NCI-H82 treated with DMSO at 0.1 percent for 48 hours (cell line): ENCODE measurements around the gene KDELR1.
"Not testable (repeated sequence)": the region's sequence is repeated elsewhere in the genome, so short reads cannot be mapped to it uniquely, and the experiment has no call there.

Experiments
- DNase-seq: peaks from one replicate; lab custom pipeline; 2025; ENCODE audit not compliant: unreplicated experiment; lab: John Stamatoyannopoulos, UW

Gene KDELR1

DNA sequence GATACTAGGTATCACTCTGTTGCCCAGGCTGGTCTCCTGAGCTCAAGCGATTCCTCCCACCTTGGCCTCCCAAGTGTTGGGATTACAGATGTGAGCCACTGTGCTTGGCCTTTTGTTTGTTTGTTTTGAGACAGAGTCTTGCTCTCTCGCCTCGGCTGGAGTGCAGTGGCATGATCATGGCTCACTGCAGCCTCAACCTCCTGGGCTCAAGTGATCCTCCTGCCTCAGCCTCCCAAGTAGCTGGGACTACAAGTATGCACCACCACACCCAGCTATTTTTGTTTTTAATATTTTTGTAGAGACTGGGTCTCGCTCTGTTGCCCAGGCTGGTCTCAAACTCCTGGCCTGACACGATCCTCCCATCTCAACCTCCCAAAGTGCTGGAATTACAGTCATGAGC, 19.6 kb downstream of the KDELR1 start:
- not testable (repeated sequence) for DNase-seq

GRCh38 chr19:48371367-48371766, 20.0 kb downstream of the KDELR1 start:
- no peak for DNase-seq

DNA sequence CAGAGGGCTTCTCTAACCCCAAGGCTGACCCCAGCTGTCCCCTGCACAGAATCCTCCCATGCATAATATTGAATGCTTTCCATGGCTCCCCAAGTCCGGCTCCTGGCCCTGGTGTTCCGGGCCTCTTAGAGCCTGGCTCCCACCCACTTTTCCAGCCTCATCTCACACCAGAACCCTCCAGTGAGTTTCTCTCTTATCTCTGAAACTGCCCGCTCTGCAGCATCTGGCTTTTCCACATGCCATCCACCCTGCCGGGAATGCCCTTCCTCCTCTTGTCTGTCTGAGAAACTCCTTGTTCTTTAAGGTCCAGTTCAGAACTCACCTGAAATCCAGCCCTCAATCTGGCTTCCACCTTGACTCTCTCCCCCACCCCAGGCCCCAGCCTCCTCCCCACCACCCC, 20.4 kb downstream of the KDELR1 start:
- no peak for DNase-seq

- DNase-seq: peak; percentile 91
Measured at GRCh38 chr19:48368936-48369335, 22.4 kb downstream of the KDELR1 start.

DNA sequence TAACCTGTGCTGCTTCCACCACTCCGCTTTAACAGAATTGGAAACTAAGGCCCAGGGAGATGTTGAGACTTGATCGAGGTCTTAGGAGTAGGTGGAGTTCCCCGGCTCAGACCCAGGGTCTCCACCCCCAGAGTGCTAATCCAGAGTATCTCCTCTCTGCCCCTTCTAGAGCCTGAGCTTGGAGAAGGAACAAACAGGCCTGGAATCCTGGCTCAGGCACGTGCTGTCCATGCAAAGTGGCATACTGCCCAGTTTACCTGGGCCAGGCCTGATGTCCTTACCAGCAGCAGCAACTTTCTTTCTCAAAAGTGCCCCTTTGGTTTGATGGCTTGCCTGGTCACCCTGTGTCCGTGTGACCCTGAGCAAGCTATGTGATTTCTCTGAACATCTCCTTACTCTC, 23.5 kb downstream of the KDELR1 start:
- no peak for DNase-seq

DNA sequence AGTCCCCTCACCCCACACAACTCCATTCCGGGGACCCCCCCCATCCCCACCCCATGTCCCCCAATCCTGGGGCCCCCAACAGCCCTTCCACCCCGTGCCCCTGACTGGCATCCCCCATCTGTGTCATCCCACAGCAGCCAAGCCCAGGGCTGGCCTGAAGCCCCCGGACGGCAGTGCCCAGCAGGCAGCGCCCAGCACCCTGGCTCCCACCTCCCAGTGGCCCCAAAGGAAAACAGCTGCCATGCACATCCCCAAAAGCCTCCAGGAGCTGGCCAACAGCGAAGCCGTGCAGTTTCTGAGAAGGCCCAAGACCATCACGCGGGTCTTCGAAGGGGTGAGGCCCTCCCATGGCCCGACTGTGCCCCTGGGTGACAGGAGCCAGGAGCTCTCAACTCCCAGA, 25.7 kb downstream of the KDELR1 start:
- DNase-seq: no peak

DNA sequence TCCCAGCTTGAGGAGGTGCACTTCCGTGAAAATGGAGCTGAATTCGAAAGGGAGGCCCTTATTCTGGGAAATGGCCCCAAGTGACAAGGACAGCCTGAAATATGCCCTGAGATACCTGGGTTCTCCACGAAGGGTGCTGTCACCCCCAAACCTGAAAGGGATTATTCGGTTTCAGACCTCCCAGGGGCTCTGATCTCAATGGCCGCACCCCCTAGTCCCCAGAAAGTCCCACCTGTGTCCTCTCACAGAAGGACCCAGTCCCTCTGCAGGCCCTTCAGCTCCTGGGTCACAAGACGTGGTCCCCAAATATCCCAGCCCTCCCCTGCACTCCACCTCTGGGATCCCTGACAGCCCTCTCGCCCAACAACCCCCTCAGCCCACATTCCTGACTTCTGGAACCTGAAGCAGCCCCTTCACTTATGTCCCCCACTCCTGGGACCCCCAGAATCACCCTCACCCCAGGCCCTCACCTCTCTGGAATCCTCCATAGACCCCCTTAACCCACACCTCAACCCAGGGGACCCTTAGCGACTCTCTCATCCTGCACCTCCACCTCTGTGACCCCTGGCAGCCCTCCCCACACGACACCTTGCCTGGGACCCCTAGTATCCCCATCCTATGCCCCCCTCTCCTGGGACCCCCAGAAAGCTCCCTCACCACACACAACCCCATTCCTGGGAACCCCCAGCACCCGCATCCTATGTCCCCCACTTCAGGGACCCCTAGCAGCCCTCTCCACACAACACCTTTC, 26.6 kb downstream of the KDELR1 start:
- DNase-seq: no peak

DNA sequence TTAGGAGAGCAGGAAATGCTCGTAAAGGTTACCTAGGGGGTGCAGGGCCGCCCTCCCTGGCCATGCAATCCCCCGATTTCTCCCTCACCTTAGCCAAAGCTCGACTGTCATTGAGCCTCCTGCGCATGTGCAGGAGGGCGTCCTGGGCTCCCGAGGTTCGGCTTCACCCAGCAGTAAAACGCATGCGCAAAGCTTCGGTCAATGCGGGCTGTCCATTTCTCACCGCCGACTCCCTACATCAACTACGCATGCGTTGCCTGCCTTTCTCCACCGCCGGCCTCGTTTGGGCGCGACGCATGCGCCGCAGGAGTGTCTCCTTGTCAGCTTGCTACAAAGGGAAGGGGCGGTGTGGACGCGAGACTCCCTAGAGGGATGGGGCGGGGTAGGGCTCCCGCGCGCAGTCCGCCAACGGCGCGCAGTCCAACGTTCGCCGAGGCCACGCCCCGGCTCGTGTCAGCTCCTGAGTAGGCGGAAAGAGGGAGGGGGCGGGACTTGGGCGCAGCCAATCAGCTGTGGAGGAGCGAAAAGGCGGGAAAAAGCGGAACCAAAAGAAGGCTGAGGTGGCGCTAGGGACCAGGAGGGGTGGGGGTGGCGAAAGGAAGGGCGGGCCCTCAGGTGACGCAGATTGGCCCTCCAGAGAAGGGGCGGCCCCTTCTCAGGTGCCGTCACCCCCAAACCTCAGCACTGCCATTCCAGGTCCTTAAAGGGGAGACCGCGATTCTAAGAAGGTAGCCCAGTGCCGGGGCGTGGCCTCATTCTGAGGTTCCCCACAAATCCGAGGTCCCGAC, 27.3 kb downstream of the KDELR1 start, which contains the start of the genes SYNGR4 and TMEM143:
Gene SYNGR4, plus strand, starts transcription at position 558 of the 788 bp plus-strand sequence. CDS start 1,476 bp downstream, outside the sequence.
Gene TMEM143, minus strand, starts transcription at position 131 of the 788 bp plus-strand sequence. Its CDS starts 20 bp downstream, at position 111.
- peak; percentile 98 for DNase-seq

DNA sequence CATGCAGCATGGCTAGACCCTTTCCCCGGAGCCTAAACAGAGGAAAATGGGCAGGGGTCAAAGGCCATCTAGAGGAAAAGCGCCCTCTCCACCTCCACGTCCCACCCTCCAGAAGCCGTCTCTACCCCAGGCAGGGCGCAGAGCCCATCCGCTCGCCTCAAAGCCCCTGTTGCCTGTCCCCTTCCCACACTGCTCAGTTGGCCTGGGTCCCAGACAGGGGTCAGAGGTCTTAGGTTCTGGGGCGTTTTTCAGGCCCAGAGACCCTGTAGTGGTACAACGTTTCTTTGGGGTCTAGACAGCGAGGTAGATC, 27.9 kb downstream of the KDELR1 start:
- no peak for DNase-seq

GRCh38 chr19:48362716-48363499, 28.4 kb downstream of the KDELR1 start:
- peak; percentile 92 for DNase-seq

GRCh38 chr19:48361912-48362311, 29.4 kb downstream of the KDELR1 start:
- no peak for DNase-seq

DNA sequence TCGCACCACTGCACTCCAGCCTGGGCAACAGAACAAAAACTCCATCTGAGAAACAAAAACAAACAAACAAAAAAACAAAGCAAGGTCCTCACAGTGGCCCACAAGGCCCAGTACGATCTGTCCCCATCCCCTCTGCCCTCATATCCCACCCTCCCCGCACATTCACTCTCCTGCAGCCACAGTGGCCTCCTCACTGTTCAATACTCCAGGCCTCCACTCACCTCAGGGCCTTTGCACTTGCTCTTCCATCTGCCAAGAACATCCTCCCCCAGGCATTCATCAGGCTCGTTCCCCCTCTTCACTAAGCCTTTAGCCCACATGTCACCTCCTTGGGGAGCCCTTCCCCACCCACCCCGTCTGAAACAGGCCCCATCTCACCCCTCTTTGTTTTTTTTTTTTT, 32.2 kb downstream of the KDELR1 start:
- DNase-seq: no peak

- DNase-seq: no peak
Measured at GRCh38 chr19:48355365-48355954, 35.9 kb downstream of the KDELR1 start.

- no peak for DNase-seq
Measured at GRCh38 chr19:48354332-48354992, 36.9 kb downstream of the KDELR1 start.

DNA sequence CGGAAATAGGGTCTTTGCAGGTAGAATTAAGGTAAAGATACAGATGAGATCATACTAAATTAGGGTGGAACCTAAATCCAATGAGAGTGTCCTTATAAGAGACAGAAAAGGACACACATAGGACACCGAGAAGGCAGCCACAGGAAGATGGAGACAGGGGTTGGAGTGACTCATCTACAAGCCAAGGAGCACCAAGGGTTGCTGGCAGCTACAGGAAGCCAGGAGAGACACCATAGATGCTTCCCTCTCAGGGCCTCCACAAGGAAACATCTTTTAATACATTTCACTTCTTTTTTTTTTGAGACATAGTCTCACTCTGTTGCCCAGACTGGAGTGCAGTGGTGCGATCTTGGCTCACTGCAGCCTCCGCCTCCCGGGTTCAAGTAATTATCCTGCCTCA, 37.7 kb downstream of the KDELR1 start:
- no peak for DNase-seq

GRCh38 chr19:48351341-48351752, 40.0 kb downstream of the KDELR1 start:
- peak; percentile 44 for DNase-seq

DNA sequence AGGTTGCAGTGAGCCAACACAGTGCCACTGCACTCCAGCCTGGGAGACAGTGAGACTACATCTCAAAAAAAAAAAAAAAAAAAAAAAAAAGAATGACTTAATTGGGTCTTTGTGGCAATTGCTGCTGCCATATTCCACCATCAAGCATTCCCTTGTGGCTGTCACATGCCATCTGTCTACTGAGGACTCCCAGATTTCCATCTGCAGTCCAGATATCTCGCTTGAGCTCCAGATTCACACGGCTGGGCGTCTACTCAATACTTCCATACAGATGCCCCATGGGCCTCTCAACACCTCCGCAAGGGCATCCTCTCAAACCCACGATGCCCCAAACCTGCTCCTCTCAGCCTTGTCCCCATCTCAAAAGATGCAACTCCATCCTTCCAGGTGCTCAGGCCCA, 40.5 kb downstream of the KDELR1 start:
- DNase-seq: no peak

- no peak for DNase-seq
Measured at GRCh38 chr19:48348737-48349136, 42.6 kb downstream of the KDELR1 start.

DNA sequence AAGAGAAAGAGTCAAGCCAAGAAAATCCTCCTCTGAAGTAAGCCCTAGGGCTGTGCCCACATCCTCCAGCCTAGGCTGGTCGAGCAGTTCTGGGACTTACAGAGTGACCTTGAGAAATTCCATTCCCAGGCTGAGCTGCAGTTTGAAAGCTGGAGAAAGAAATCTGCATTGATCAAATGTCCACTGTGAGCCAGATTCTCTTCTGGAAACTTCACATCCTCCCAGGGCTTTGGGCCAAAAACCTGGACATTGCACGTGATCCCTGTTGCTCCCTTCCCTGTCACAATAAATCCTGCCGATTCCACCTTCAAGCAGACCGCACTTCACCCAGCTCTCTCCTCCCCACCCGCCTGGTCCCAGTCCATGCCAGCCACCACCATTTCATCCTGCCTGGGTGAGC, 43.3 kb downstream of the KDELR1 start:
- DNase-seq: no peak

- DNase-seq: no peak
Measured at GRCh38 chr19:48346191-48346590, 45.2 kb downstream of the KDELR1 start.

GRCh38 chr19:48344892-48345291, 46.5 kb downstream of the KDELR1 start:
- DNase-seq: peak; percentile 16
